Dedifferentiated amniotic fluid mesenchymal stem cell (primary cell): Measurements from ENCODE around the gene TIMM29.
"Not testable (repeated sequence)": the region's sequence is repeated elsewhere in the genome, so short reads cannot be mapped to it uniquely, and the experiment has no call there.

Source experiments
- DNase-seq: peaks from one replicate; pipeline ENCODE4 v3.0.0-alpha.2; 2016; ENCODE audit errors: extremely low spot score

TIMM29 gene

DNA sequence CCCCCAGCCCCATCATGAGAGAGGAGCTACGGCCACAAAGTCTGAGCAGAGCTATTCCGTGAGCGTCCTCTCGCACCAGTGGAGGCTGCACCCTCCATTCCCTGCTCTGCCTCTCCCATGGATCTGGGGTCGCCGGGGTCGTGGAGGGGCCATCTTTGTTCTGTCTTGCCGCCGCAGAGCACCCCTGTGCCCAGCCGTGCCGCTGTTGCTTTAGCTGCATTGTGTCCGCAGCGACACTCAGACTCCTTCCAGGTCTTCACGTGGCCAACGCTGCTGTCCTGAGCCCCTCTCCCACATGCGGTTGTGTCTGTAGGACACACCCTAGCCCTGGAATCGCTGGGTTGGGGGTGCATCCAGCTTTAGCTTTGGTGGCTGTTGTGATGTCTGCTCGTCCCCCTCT is 16.0 kb upstream of the TIMM29 start:
- DNase-seq, result no peak

GRCh38 chr19:10913716-10914340 is 14.8 kb upstream of the TIMM29 start:
- DNase-seq, result no peak

GRCh38 chr19:10915130-10916091 is 13.2 kb upstream of the TIMM29 start:
- DNase-seq, result peak; percentile 26

DNA sequence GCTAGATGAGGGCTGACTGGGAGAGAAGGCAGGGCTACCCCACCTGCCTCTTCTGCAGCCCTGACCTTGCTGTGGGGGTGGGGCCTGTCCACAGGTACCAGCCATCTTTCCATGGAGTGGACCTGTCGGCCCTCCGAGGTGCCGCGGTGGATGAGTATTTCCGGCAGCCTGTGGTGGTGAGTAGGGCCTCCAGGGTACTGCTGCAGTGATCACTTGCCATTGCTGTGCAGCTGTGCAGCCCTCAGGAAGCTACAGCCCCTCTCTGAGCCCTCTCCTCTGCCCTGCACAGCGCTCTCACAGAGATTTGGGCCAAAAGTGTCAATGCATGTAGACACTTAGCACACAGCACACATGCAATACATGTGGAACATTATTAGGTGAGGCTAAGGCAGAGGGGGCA is 12.0 kb upstream of the TIMM29 start:
- no peak for DNase-seq

- DNase-seq, result no peak
Measured at GRCh38 chr19:10918359-10918758, 10.3 kb upstream of the TIMM29 start.

GRCh38 chr19:10919352-10920287 is 9.0 kb upstream of the TIMM29 start:
- no peak for DNase-seq

GRCh38 chr19:10920288-10920655 is 8.3 kb upstream of the TIMM29 start:
- DNase-seq, result no peak

GRCh38 chr19:10920781-10921180 is 7.8 kb upstream of the TIMM29 start:
- no peak for DNase-seq

DNA sequence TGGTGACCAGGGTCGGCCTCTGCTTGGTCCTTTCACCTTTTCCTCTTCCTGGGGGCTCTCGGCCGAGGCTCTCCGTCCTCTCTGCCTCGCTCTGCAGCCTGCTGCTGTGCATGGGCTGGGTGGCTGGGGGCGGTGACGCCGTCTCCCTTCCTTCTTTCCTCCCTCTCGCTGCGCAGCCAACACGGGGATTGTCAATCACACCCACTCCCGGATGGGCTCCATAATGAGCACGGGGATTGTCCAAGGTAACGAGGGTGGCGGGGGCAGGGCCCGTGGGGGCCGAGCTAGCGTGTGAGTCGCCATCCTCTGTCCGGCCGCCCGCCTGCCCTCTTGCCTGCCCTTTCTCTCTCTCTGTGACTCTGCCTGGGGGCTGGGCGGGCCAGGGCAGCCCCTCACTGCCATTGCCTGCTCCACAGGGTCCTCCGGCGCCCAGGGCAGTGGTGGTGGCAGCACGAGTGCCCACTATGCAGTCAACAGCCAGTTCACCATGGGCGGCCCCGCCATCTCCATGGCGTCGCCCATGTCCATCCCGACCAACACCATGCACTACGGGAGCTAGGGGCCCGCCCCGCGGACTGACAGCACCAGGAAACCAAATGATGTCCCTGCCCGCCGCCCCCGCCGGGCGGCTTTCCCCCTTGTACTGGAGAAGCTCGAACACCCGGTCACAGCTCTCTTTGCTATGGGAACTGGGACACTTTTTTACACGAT is 7.3 kb upstream of the TIMM29 start:
- DNase-seq, result no peak

DNA sequence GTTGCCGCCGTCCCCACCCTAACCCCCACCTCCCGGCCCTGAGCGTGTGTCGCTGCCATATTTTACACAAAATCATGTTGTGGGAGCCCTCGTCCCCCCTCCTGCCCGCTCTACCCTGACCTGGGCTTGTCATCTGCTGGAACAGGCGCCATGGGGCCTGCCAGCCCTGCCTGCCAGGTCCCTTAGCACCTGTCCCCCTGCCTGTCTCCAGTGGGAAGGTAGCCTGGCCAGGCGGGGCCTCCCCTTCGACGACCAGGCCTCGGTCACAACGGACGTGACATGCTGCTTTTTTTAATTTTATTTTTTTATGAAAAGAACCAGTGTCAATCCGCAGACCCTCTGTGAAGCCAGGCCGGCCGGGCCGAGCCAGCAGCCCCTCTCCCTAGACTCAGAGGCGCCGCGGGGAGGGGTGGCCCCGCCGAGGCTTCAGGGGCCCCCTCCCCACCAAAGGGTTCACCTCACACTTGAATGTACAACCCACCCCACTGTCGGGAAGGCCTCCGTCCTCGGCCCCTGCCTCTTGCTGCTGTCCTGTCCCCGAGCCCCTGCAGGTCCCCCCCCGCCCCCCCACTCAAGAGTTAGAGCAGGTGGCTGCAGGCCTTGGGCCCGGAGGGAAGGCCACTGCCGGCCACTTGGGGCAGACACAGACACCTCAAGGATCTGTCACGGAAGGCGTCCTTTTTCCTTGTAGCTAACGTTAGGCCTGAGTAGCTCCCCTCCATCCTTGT is 6.5 kb upstream of the TIMM29 start:
- DNase-seq, result no peak

DNA sequence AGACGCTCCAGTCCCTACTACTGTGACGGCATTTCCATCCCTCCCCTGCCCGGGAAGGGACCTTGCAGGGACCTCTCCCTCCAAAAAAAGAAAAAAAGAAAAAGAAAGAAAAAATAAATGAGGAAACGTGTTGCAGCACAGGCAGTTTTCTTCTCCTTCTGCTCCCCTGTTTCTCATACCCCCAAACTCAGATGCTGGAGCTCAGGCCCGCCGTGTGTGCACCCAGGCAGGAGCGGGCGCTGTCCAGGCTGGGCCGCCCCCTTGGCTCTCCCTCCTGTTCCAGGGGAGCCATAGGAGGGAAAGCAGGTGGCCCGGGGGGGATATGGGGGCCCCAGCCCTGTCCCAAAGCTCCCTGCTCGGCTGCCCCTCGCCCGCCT is 6.0 kb upstream of the TIMM29 start:
- DNase-seq, result no peak

- no peak for DNase-seq
Measured at GRCh38 chr19:10923260-10924112, 5.1 kb upstream of the TIMM29 start.

DNA sequence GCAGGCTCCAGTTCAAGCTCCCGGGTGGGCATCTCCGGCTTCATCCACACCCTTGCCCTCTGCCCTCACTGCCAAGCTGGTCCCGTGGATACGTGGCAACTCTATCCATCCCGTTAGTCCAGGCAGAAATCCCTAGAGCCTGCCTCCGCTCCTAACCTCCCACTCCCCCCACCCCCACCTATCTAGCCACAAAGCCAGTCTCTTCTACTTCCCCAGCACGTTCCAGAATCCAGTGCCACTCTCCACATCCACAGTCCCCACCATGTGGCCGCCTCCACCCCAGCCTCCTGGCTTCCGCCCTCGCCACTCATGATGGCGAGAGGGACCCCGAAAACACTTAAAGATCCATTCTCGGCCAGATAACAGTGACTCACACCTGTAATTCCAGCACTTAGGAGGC is 4.0 kb upstream of the TIMM29 start:
- DNase-seq, result no peak

DNA sequence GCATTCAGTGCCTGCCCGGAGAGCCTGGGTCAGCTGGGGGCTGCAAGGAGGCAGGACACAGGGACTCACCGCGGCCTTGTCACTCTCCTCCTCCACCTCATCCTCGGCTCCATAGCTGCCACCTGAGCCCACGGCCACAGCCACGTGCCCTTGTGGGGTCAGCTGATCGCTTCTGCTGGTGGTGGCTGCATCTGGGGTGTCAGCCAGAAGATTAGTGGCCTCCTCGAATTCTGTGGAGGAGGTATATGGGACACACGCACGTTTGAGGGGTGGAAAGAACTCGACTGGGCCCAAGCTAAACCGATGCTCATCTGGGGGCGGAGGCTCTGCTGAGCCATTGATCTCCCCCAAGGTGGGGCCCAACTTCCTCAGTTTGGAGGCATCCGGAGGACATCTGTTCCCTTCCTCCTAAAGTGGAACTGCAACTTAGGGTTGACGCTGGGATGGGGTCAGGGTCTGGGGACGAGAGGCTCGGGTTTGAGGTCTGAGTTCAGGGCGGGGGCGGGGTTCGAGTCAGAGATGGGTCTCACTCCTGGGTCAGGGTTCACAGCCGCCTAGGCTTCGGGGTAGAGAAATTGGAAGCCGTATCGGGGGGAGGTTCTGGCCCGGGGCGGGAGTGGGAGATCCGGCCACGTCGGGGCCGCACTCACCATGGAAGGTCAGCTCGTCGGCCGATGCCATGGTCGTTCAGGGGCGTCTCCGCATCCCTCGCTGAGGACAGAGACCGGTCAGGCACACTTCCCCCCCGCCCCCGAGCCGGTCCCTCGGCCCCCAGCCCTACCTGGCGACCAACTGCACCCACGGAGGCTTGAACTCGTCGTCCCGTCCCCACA is 665 bp upstream of the TIMM29 start:
- DNase-seq, result no peak

DNA sequence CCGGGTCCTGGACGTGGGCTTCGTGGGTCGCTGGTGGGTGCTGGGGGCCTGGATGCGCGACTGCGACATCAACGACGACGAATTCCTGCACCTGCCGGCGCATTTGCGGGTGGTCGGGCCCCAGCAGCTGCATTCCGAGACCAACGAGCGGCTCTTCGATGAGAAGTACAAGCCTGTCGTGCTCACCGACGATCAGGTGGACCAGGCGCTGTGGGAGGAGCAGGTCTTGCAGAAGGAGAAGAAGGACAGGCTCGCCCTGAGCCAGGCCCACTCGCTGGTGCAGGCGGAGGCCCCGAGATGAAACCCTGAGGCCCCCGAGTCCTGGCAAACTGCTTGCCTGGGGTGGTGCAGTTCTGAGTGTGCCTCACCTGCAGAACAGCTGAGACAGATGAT is 787 bp downstream of the TIMM29 start:
- DNase-seq, result no peak

DNA sequence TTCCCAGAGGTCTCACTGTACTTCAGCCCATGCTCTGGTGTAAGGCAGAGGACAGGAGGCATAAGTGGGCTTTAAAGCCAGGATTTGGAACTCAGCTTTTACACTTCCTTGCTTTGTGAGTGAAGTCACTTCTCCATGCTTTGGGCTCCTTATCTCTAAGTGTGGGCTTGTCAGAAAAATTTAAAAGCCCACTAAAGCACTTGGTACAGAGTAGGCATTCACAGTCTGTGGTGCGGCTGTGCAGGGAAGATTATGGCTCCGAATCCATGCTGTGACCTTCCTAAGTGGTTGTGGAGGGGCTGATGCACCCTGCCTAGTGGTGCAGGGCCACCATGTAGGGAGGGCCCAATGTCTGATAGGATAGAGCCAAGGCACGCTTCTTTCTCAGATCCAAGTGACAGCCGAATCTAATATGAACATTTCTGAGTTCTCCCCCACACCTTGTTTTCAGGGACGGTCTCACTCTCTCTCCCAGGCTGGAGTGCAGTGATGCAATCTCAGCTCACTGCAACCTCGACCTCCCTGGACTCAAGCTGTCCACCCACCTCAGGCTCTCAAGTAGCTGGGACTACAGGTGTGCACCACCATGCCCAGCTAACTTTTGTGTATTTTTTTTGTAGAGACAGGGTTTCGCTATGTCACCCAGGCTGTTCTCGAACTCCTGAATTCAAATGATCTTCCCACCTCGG is 6.9 kb downstream of the TIMM29 start:
- no peak for DNase-seq

GRCh38 chr19:10936661-10937084 is 8.1 kb downstream of the TIMM29 start:
- DNase-seq, result peak; percentile 81

DNA sequence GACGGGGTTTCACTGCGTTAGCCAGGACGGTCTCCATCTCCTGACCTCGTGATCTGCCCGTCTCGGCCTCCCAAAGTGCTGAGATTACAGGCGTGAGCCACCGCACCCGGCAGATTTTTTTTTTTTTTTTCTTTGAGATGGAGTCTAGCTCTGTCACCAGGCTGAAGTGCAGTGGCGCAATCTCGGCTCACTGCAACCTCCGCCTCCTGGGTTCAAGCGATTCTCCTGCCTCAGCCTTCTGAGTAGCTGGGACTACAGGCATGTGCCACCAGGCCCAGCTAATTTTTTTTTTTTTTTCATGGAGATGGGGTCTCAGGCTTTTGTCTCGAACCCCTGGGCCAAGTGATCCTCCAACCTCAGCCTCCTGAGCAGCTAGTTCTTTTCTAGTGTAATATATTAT is 13.0 kb downstream of the TIMM29 start:
- DNase-seq, result not testable (repeated sequence)
